PC-3 (cell line): Measurements from ENCODE around the gene MSL1. TPM values are rescaled to one million over a fixed set of nuclear protein-coding genes. Genes with fewer than 3 reads are reported as not detected.
A peak's percentile ranks its signal among the peaks of the same experiment; 100 is the strongest.

Experiments
- ATAC-seq: fragments of 200-7000 bp; cut with Tn5 transposase; 2 replicates; pipeline ENCODE4 v1.9.1; 2020; ENCODE audit warnings: mild to moderate bottlenecking, moderate library complexity
- BruUV-seq: library from RNA; stranded (reverse); fragments of 400-500 nt; replicated peaks from 2 replicates; lab custom pipeline; 2021; lab: Mats Ljungman, UMichigan
- CTCF ChIA-PET: fragments of 300-600 bp; sonication (Branson Sonifier 250); formaldehyde crosslinking; loops from one replicate; lab custom pipeline; 2022; ENCODE audit warnings: antibody characterized with exemption; lab: Charles Lee
- POLR2A ChIA-PET: fragments of 300-600 bp; sonication (Branson Sonifier 250); formaldehyde crosslinking; loops from one replicate; lab custom pipeline; 2022; ENCODE audit warnings: antibody characterized with exemption; ENCODE audit not compliant: unreplicated experiment; lab: Charles Lee
- DNase-seq: peaks from one replicate; pipeline ENCODE4 v3.0.0-alpha.2; 2015
- H2AFZ ChIP-seq: fragments of 300-600 bp; sonication (generic); 2 replicates; pipeline ENCODE4 v1.6.0; 2016; ENCODE audit warnings: antibody characterized with exemption, low read length
- H3F3A ChIP-seq: fragments of 300-600 bp; sonication (generic); one replicate; pipeline ENCODE4 v1.6.0; 2017; ENCODE audit warnings: antibody characterized with exemption, low read length, control low read depth, mild to moderate bottlenecking; ENCODE audit not compliant: unreplicated experiment
- H3K27ac ChIP-seq: fragments of 300-600 bp; sonication (generic); 2 replicates; pipeline ENCODE4 v1.5.1; 2016; ENCODE audit warnings: mild to moderate bottlenecking, low read length
- H3K27me3 ChIP-seq: fragments of 300-600 bp; sonication (generic); 2 replicates; pipeline ENCODE4 v1.6.1; 2016; ENCODE audit warnings: low read length, mixed read lengths
- H3K36me3 ChIP-seq: fragments of 300-600 bp; sonication (generic); 2 replicates; pipeline ENCODE4 v1.6.1; 2016; ENCODE audit warnings: low read depth, mixed run types, low read length, mixed read lengths
- H3K4me1 ChIP-seq: fragments of 300-600 bp; sonication (generic); 2 replicates; pipeline ENCODE4 v1.5.1; 2016; ENCODE audit warnings: low read length; ENCODE audit not compliant: insufficient read depth
- H3K4me2 ChIP-seq: fragments of 300-600 bp; sonication (generic); 2 replicates; pipeline ENCODE4 v1.6.0; 2016; ENCODE audit warnings: low read length
- H3K4me3 ChIP-seq: fragments of 300-600 bp; sonication (generic); 2 replicates; pipeline ENCODE4 v1.5.1; 2016; ENCODE audit warnings: mild to moderate bottlenecking, low read length, mixed read lengths
- H3K79me2 ChIP-seq: fragments of 300-600 bp; sonication (generic); 2 replicates; pipeline ENCODE4 v1.6.1; 2017; ENCODE audit warnings: low read length, mixed read lengths
- H3K9ac ChIP-seq: fragments of 300-600 bp; sonication (generic); 2 replicates; pipeline ENCODE4 v1.6.0; 2016; ENCODE audit warnings: mild to moderate bottlenecking, low read length
- H3K9me2 ChIP-seq: fragments of 300-600 bp; sonication (generic); replicated peaks from 2 replicates; pipeline ENCODE4 v1.6.1; 2016; ENCODE audit warnings: mixed run types, low read length, mixed read lengths
- H3K9me3 ChIP-seq: fragments of 300-600 bp; sonication (generic); 2 replicates; pipeline ENCODE4 v1.6.1; 2016; ENCODE audit warnings: low read length, mixed read lengths
- H4K20me1 ChIP-seq: fragments of 300-600 bp; sonication (generic); 2 replicates; pipeline ENCODE4 v1.6.1; 2016; ENCODE audit warnings: low read length, mixed read lengths
- EZH2 ChIP-seq: fragments of 300-600 bp; sonication (generic); IDR thresholded peaks from one replicate; pipeline ENCODE4 v1.6.1; 2017; ENCODE audit warnings: antibody characterized with exemption, mild to moderate bottlenecking, low read length; ENCODE audit not compliant: unreplicated experiment
- EZH2phosphoT487 ChIP-seq: fragments of 300-600 bp; sonication (generic); IDR thresholded peaks from 2 replicates; pipeline ENCODE4 v1.6.1; 2018; ENCODE audit warnings: mild to moderate bottlenecking, antibody characterized with exemption, low read length, borderline replicate concordance
- intact Hi-C: fragments of 100-400 bp; cut with micrococcal nuclease; formaldehyde crosslinking; loops from 2 replicates; pipeline ENCODE4 v1.9.0; 2023
- total RNA-seq: library from RNA; depleted of rRNA; stranded (reverse); fragments of >200 nt; gene quantifications from 2 replicates; pipeline ENCODE4 v1.2.3, GENCODE V29; 2014
- TF ChIP-seq, protein P1 (sequence below): fragments of 300-600 bp; sonication (generic); conservative IDR thresholded peaks from 2 replicates; pipeline ENCODE4 v1.5.1; 2017; ENCODE audit warnings: antibody characterized with exemption, low read depth, mild to moderate bottlenecking, low read length

Gene MSL1
- total RNA-seq, 1 experiment from 2014 or later, result 22.2 TPM

DNA sequence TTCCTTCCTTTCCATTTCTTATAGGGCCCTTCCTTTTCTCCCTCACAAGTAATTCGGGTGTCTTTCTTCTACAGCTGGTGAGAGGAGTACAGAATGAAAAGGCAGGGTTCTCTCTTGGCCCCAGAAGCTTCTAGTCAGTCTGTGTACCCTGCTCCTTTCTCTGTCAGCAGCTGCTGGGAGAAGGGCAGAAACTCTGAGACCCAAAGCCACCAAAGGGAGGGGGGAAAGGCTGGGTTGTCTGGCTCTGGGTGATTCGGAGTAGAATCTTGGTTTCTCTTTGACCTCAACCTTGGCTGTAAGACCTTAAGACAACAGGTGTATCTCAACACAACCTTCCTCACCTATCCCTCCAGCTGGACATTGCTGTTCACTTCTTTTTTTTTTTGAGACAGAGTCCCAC is 18.1 kb upstream of the MSL1 start:
- Histone ChIP-seq H3K36me3 (no peaks in the 10 kb centered on the region), H3K27ac (peak overlapping the region; percentile 21; the same call in 1 of the 2 replicates), H4K20me1 (0 out of 2 replicates have a peak, but pooled peaks cover under 1% of the 10 kb centered on the region), H3F3A (no peaks in the 10 kb centered on the region), H3K4me2 (no peak overlapping the region), H3K9ac (peak overlapping the region; percentile 12; the same call in 1 of the 2 replicates), H3K9me2 (no peaks in the 10 kb centered on the region), H3K27me3 (no peaks in the 10 kb centered on the region), H3K4me3 (no peak overlapping the region), H3K4me1 (peaks cover 43% of the 10 kb centered on the region), H3K79me2 (peaks cover 10% of the 10 kb centered on the region), H2AFZ (no peak overlapping the region), H3K9me3 (no peaks in the 10 kb centered on the region)
- DNase-seq, result no peak
- intact Hi-C loops, result no loop called here
- ATAC-seq, result no peak
- TF ChIP-seq EZH2phosphoT487 (no peak), EZH2 (no peak)
- no TSS peak for BruUV-seq
- CTCF ChIA-PET, result interaction anchor here (0.5 kb wide), 1 partner anchor 163 kb away, joined by 6 read pairs; no protein-coding TSS in a partner anchor
- POLR2A ChIA-PET, result interaction anchor here (0.8 to 0.9 kb wide), 2 partner anchors 10 to 13 kb away, joined by 3 to 4 read pairs; no protein-coding TSS in a partner anchor

DNA sequence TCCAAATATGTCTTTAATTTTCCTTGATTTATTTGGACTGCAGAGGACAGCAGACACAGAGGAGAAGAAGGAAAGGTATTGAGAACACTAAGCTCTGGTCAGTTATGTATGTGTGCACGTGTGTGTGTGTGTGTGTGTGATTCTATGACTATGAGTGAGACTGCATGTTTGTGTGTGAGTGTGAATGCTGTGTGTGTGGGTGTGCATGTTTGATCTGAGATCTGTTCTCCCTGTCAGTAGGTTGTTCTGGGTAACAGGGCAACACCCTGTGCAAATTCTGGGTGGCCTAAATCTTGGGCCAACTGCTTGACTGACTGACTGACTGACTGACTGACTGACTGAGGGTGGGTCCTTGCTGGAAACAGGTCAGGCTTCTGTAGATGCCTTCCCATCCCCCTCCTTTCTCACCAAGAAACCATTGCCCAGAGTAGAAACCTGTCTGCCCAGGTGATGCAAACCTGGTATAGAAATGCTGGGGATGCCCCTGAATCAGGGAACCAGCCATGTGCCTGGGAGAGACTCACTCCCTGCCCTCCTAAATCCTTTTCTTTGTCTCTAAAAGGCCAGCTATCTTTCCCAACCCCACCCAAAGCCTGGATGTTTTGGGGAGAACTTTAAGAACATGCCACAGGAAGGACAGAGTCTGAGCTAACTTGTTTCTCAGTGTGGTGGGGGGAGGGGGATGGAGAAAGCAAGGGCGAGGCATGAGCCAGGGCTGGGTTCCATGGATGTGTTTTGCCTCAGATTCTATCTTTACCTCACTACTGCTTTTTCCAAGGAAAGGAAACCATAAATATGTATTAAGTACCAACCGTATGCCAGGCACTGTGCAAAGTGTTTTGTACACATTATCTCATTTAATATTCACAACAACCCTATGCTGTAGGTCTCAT is 16.9 kb upstream of the MSL1 start:
- no peak overlapping the region for H3K9ac ChIP-seq
- H3K9me2 ChIP-seq, result no peaks in the 10 kb centered on the region
- H3K27ac ChIP-seq, result no peak overlapping the region; the same call in 1 of the 2 replicates
- no TSS peak for BruUV-seq
- no peak overlapping the region for H3K4me3 ChIP-seq
- intact Hi-C loops, result no loop called here
- H2AFZ ChIP-seq, result no peak overlapping the region
- CTCF ChIA-PET, result no interaction called here
- no peak overlapping the region for H3K4me2 ChIP-seq
- peaks cover 4% of the 10 kb centered on the region for H3K79me2 ChIP-seq
- no peaks in the 10 kb centered on the region for H4K20me1 ChIP-seq
- H3K4me1 ChIP-seq, result peaks cover 36% of the 10 kb centered on the region
- ATAC-seq (no peak), DNase-seq (no peak)
- TF ChIP-seq, protein P1, sequence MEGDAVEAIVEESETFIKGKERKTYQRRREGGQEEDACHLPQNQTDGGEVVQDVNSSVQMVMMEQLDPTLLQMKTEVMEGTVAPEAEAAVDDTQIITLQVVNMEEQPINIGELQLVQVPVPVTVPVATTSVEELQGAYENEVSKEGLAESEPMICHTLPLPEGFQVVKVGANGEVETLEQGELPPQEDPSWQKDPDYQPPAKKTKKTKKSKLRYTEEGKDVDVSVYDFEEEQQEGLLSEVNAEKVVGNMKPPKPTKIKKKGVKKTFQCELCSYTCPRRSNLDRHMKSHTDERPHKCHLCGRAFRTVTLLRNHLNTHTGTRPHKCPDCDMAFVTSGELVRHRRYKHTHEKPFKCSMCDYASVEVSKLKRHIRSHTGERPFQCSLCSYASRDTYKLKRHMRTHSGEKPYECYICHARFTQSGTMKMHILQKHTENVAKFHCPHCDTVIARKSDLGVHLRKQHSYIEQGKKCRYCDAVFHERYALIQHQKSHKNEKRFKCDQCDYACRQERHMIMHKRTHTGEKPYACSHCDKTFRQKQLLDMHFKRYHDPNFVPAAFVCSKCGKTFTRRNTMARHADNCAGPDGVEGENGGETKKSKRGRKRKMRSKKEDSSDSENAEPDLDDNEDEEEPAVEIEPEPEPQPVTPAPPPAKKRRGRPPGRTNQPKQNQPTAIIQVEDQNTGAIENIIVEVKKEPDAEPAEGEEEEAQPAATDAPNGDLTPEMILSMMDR, result no peak
- no peak for TF ChIP-seq EZH2phosphoT487
- TF ChIP-seq EZH2, result no peak
- H3K27me3 ChIP-seq, result no peaks in the 10 kb centered on the region
- H3K36me3 ChIP-seq, result no peaks in the 10 kb centered on the region
- no peaks in the 10 kb centered on the region for H3K9me3 ChIP-seq
- H3F3A ChIP-seq, result no peaks in the 10 kb centered on the region
- POLR2A ChIA-PET, result no interaction called here

DNA sequence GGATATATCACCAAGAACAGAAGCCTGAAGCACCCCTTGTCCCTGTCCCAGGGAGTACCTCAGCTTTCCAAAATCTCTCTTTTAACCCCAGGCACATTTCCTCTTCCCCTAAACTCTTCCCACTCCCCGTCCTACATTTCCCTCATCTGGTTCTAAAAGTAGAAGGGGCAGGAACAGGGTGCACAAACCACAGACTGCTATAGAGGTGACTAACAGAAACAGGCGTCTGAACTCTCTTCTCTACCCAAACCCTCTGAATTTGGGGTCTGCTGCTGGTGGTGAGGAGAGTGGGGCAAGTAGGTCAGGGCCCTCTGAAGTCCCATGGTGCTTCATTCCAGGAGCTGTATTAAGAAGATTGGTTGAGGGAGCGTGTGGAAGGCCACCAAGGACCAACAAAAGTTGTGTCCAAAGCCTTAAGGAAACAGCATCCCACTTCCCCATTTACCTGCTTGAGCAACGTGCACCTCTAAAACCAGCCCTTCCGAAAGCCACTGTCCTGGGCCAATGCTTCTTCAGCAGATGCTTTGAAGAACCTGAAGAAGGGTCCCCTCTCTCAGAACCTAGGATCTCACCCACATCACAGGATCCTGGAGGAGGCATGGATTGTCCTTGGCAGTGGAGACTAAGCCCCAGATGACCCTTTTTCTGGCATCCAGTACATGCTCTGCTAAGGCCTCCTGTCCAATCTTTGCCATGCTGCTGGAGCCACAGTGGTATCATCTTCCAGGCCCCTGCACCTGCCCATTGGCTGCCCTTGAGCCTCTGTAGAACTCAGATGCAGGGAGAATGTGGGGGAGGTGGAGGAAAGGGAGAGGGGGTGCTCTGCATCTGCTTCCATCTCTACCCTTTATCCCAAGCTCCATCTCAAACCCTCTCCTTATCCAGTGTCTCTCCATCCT is 15.7 kb upstream of the MSL1 start:
- Histone ChIP-seq H3K27me3 (no peaks in the 10 kb centered on the region), H3K79me2 (no peaks in the 10 kb centered on the region), H3F3A (no peaks in the 10 kb centered on the region), H3K4me3 (no peak overlapping the region), H3K4me2 (no peak overlapping the region), H3K27ac (no peak overlapping the region), H3K9ac (no peak overlapping the region), H3K9me2 (no peaks in the 10 kb centered on the region), H3K4me1 (peaks cover 41% of the 10 kb centered on the region), H3K36me3 (no peaks in the 10 kb centered on the region), H3K9me3 (no peaks in the 10 kb centered on the region), H2AFZ (no peak overlapping the region), H4K20me1 (no peaks in the 10 kb centered on the region)
- TF ChIP-seq EZH2phosphoT487, result no peak
- no peak for TF ChIP-seq EZH2
- TF ChIP-seq, protein P1, result no peak
- intact Hi-C loops, result no loop called here
- ATAC-seq (no peak), DNase-seq (no peak)
- ChIA-PET CTCF (no interaction called here), POLR2A (no interaction called here)
- BruUV-seq, result no TSS peak
